ENCODE measurements around the gene COPG2.
"Not testable (repeated sequence)": the region's sequence is repeated elsewhere in the genome, so short reads cannot be mapped to it uniquely, and the experiment has no call there.

COPG2 gene

GRCh38 chr7:130566168-130566897, 102.2 kb downstream of the COPG2 start:
- DNase-seq (ENCODE audit: low read depth in 2 of 2) = no peak

GRCh38 chr7:130560972-130561371, 107.6 kb downstream of the COPG2 start:
- no peak for DNase-seq (ENCODE audit: low read depth in 2 of 2)

- DNase-seq (ENCODE audit: low read depth in 2 of 2) = no peak
Measured at GRCh38 chr7:130559184-130559583, 109.4 kb downstream of the COPG2 start.

GRCh38 chr7:130554481-130554880, 114.1 kb downstream of the COPG2 start:
- no peak for DNase-seq (ENCODE audit: low read depth in 2 of 2)

- DNase-seq (ENCODE audit: low read depth in 2 of 2) = no peak
Measured at GRCh38 chr7:130553398-130554029, 115.0 kb downstream of the COPG2 start.

- DNase-seq (ENCODE audit: low read depth in 2 of 2) = no peak
Measured at GRCh38 chr7:130544356-130544755, 124.2 kb downstream of the COPG2 start.

DNA sequence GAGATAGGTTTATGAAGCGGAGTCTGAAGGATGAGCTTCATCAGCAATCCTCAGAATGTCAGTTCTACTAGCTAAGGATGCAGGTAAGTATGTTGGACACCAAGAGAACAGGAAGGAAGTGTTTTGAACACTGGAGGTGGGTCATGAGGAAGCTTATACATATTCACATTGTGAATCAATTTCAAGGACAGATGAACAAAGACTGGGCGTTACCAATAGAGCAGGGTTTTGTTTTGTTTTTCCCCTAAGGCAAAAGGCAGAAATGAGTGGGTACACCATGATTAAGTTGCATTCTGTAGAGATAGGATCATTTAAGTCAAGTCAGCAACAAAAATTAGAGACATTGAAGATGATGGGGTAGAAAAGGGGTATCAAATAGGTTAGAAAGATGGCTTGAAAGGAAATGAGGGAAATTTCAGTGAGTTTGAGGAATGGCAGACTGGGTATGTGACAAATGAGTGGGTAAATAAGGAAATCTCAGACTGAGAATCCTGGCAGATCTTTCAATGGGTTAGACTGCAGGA, 125.0 kb downstream of the COPG2 start:
- DNase-seq (ENCODE audit: low read depth in 2 of 2) = no peak

- DNase-seq (ENCODE audit: low read depth in 2 of 2) = not testable (repeated sequence)
Measured at GRCh38 chr7:130542297-130542696, 126.3 kb downstream of the COPG2 start.

DNA sequence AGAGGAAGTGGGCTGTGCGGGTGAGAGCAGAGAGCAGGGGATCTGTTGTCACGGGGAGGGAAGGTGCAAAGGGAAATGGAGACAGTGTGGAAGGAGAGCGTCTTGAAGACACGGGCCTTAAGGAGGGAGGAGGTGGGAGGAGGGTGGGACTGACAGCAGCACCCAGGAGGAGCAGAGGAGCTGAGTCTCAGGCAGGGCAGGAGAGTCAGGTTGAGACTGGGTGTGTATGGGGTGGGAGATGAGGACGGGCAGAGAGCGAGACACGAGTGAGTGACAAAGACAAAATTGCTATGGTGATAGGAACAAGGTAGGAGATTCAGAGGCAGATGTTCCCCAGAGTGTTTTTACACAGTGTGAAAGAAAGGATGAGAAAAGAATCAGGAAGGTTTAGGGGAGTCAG, 127.3 kb downstream of the COPG2 start:
- DNase-seq (ENCODE audit: low read depth in 2 of 2) = not testable (repeated sequence)

DNA sequence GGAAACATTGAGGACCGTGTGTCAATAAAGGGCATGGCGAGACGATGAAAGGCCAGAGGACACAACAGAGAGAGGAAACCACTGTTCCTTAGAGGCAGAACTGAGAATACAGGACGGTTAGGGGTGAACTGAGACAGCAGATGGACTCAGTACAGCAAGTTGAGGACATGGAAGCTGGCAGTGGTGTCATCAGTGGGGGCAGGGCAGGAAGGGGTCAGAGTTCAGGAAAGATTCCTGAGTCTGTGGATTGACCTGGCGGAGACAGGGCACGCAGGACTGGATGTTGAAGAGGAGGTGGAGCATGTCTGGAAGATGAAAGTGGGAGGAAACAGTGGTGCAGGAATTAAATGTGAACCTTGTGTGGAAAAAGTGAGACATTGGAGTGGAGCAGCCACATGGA, 130.7 kb downstream of the COPG2 start:
- DNase-seq (ENCODE audit: low read depth in 2 of 2) = not testable (repeated sequence)

DNA sequence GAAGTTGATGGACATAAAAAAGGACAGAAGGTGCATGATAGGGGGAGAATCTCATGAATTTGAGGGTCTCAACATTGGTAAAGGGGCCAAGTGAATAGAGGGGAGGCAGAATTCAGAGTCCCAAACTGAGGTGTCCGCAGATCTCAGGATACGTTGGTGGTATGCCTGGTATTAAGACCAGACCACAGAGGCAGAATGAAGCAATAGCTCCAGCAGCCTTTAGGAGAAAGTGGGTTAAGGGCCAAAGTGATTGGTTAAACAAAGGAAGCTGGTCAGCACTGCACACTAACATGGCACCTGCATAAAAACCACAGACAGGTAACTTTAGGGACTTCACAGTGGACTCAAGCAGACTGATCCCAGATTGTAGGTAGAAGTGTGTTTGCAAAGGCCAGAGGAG, 139.1 kb downstream of the COPG2 start:
- no peak for DNase-seq (ENCODE audit: low read depth in 2 of 2)

- DNase-seq (ENCODE audit: low read depth in 2 of 2) = not testable (repeated sequence)
Measured at GRCh38 chr7:130527752-130528355, 140.7 kb downstream of the COPG2 start.

- no peak for DNase-seq (ENCODE audit: low read depth in 2 of 2)
Measured at GRCh38 chr7:130524628-130525027, 143.9 kb downstream of the COPG2 start.

- DNase-seq (ENCODE audit: low read depth in 2 of 2) = not testable (repeated sequence)
Measured at GRCh38 chr7:130523519-130524125, 144.9 kb downstream of the COPG2 start.

- no peak for DNase-seq (ENCODE audit: low read depth in 2 of 2)
Measured at GRCh38 chr7:130521258-130521951, 147.1 kb downstream of the COPG2 start.

DNA sequence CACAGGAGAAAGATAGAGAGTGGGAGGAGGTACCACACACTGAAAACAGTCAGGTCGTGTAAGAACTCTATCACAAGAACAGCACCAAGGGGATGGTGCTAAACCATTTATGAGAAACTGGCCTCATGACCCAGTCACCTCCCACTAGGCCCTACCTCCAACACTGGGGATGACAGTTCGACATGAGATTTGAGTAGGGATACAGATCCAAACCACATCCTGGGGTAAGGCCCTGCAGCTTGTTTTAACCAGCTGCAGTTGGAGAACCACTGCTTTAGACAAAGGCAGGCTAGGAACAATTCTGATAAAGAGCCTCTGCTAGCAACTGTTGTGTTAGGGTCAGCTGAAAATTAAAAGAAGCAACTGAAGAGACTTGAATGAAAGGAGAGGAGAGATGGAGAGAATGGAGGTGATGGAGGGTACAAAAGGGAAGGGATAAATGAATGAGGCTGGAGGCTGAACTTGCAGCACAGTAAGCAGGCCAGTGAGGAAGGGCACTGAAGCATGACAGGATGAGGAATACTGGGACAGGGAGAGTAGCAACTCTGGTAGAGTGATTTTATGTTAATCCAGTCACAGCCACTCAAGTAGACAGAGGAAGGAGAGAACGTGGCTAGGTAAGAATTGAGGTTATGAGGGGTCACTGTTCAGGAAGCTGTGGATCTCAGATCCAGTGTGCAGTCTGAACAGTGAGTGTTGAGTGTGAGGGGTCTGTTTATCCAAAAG, 153.1 kb downstream of the COPG2 start:
- no peak for DNase-seq (ENCODE audit: low read depth in 2 of 2)

DNA sequence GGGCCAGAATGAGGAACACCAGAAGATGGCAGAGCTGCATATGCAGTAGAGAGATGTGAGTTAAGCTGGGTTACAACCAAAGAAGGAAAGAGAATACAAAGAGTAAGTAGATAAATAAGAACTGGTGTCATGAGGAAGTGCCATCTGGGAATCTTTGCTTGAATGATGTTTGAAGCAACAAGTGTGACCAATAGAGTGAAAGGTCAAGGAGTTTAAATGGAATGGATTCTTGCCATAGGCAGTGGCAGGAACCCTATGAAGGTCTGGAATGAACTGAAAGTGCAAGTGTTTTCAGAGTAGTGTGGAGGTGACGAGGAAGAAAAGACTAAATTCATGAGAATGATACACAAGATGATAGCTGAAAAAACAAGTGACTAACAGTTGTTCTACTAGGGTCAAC, 155.1 kb downstream of the COPG2 start:
- no peak for DNase-seq (ENCODE audit: low read depth in 2 of 2)

DNA sequence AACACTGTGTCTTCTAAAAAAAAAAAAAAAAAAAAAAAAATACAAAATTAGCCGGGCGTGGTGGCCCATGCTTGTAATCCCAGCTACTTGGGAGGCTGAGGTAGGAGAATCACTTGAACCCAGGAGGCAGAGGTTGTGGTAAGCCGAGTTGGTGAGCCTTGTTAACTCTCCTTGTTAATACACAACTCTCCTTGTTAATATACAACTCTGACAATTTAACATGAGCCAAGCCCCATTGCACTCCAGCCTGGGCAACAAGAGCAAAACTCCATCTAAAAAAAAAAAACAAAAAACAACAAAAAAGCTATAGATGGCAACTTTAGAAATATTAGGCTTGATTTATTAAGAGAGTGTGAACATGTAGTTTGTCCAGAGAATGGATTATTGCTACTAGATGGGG, 156.5 kb downstream of the COPG2 start:
- not testable (repeated sequence) for DNase-seq (ENCODE audit: low read depth in 2 of 2)

DNA sequence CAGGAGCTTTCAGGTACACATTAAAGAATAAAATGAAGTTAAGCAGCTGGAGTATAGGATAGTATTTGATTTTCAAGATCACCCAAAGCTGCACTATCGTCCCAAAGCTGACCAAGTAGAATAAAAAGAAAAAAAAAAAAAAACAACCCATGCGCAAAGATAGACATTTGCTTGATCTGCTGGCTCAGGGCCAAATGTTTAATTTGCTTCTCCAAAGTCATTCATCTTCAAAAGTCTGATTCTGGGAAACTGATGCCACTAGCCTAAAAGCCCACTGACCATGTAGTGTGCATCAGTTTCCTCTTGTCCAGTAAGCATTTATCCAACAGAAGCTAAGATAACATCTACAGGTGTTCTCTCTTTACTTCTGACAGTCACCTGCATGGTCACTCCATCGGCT, 162.2 kb downstream of the COPG2 start:
- no peak for DNase-seq (ENCODE audit: low read depth in 2 of 2)

DNA sequence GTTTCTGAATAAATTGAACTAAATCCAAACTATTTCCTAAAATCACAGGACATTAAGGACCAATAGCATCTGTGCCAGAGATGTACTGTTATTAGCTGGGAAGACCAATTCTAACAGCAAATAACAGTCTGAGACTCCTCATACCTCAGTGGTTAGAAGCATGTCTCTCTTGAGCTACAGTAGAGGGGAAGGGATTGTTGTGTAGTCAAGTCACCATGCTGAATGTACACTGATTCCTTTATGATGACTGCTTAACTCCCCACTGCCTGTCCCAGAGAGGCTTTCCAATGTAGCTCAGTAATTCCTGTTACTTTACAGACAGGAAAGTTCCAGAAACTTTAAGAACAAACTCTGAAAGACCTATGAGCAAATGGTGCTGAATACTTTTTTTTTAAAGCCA, 162.8 kb downstream of the COPG2 start:
- no peak for DNase-seq (ENCODE audit: low read depth in 2 of 2)

DNA sequence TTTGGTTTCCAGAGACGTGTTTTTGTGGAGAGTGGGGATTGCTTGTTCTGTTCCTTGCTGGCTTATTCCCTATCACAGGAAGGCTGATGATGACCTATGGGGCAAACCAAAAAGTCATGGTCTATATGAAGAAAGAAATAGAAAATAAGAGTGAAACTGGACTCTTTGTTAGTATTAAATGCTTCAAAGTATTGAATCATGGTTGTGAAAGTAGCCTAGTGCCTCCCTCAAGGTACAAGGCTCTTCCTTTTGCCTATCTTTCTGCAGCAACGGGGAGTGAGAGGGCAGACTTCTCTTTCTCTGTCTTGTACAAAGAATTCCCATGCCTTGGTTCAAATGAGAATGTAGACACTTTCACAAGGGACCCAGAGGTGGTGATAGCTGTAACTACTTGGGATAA, 167.6 kb downstream of the COPG2 start:
- no peak for DNase-seq (ENCODE audit: low read depth in 2 of 2)

All from fibroblast of skin of left biceps (primary cell).